GM12892 (cell line): Measurements from ENCODE around the gene NAALADL2.

Experiments used
- POLR2A ChIP-seq: IDR thresholded peaks from 2 replicates; pipeline ENCODE4 v1.6.1; 2011; ENCODE audit warnings: low read depth, low read length, control low read depth
- POLR2AphosphoS5 ChIP-seq: IDR thresholded peaks from 2 replicates; pipeline ENCODE4 v1.6.1; 2011; ENCODE audit warnings: low read depth, low read length, control low read depth
- TAF1 ChIP-seq: IDR thresholded peaks from 2 replicates; pipeline ENCODE4 v1.6.1; 2011; ENCODE audit warnings: low read depth, mild to moderate bottlenecking, control low read depth, low read length, borderline replicate concordance

DNA sequence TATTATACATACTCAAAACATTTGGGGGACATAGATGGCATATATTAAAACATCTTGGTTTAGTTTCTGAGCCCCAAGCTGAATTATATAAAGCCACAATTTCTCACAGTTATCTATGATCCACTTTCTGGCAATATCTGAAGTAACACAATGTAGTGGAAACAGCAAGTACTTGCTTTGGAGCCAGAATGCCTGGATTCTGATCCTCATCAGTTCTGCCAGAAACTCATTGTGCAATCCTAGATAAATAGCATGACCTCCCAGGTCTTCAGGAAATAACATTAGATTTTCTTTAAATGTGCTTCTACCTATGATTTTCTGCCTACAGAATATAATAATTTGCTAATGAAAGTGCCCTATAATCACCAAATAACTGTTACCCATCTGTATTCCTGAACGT is 544.9 kb downstream of the NAALADL2 start:
- TF ChIP-seq POLR2A (no peak), TAF1 (no peak), POLR2AphosphoS5 (no peak)
